Hindlimb muscle (tissue), 1 donor: ENCODE results near the gene CCDC154. TPM values are rescaled to one million over a fixed set of nuclear protein-coding genes. Genes with fewer than 3 reads are reported as not detected.
"Not testable (repeated sequence)": the region's sequence is repeated elsewhere in the genome, so short reads cannot be mapped to it uniquely, and the experiment has no call there.

Source experiments
- DNase-seq: peaks from one replicate; pipeline ENCODE4 v3.0.0-alpha.2; 2013
- polyA plus RNA-seq: library from polyadenylated mRNA; unstranded; fragments of 120-200 nt; gene quantifications from one replicate; pipeline ENCODE4 v1.2.1, GENCODE V29; 2013; ENCODE audit not compliant: insufficient read length

Gene CCDC154
- polyA plus RNA-seq, 1 donor: 2.5 TPM

DNA sequence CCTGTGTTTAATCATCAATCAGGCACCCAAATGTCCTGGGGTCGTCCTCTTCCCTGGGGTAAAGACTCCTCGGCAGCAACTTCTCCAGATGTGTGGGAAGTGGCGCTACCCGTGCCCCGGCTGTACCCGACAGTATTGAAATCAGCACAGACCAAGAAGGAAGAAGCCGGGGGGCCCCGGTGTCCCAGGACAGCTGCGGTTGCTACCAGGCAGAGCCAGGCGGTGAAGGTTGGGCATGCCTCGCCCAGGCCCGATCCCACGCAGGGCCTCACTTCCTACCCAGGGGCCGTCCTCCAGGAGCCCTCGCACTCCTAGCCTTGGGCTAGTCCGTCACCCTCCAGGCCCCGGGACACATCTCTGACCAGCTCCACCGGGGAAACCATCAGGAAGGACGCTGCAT is 9.0 kb upstream of the CCDC154 start:
- no peak for DNase-seq

GRCh38 chr16:1452530-1452929 is 8.2 kb upstream of the CCDC154 start:
- no peak for DNase-seq

DNA sequence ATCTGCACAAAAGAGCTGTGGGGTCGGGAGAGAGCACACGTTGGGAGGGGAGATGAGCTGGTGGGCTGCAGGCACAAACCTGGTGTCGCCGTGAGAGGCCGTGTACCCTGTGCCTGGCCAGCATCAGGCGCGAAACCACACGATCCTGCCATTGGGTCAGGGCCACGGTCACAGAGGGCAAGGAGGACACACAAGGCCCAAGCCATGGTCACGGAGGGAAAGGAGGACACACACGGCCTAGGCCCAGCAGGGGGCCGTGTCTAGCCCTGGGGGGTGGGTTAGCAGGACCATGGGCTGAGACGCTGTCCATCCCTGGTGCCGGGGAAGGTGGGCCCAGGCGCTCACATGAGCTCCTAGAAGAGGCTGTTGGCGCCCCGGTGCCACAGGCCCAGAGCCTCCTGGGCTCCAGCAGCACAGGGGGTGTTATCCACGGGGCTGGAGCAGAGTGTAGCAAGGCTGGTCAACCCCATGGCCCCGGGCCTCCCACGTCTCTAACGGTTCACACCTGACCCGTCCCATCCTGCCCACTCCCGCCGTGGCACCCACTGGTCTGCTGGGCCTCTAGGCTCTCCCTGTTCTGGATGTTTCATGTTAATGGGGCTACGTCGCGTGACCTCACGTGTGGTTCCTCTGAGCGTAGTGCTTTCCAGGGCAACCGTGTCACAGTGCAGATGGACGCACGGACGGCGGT is 7.5 kb upstream of the CCDC154 start:
- DNase-seq: no peak

DNA sequence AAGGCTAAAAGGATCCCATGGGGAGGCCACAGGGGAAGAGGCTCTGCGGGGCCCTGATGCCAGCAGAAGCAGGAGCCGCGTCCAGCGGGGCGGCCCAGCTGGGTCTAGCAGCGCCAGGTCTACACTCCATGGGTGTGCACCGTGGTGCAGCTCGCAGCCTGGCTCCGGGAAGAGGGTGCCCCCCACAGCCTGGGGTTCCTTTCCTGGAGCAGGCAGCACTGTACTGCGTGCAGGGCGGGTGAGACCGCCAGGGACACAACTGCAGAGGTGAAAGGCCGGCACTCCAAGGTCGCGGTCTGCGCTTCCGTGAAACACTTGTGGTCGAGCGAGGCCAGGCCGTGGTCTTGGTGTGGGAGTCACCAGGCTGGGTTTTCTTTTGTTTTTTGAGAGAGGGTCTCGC is 6.5 kb upstream of the CCDC154 start:
- DNase-seq: no peak

DNA sequence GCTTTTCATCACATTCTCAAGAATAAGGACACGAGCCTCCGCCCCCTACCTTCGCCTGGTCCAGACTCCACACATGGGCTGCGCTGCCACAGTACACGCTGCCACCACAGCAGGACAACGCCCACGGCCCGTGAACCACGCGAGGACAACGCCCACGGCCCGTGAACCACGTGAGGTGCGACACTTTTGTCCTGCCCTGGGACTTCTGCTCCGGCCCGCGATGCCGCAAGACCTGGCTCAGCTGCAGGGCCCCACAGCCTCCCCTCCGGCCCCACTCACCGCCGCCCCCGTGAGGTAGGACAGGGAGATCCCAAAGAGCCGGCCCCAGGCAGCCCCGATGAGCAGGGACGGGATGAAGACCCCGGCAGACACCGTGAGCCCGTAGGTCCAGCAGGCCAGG is 5.9 kb upstream of the CCDC154 start:
- DNase-seq: no peak

GRCh38 chr16:1449201-1449788 is 4.9 kb upstream of the CCDC154 start:
- no peak for DNase-seq

DNA sequence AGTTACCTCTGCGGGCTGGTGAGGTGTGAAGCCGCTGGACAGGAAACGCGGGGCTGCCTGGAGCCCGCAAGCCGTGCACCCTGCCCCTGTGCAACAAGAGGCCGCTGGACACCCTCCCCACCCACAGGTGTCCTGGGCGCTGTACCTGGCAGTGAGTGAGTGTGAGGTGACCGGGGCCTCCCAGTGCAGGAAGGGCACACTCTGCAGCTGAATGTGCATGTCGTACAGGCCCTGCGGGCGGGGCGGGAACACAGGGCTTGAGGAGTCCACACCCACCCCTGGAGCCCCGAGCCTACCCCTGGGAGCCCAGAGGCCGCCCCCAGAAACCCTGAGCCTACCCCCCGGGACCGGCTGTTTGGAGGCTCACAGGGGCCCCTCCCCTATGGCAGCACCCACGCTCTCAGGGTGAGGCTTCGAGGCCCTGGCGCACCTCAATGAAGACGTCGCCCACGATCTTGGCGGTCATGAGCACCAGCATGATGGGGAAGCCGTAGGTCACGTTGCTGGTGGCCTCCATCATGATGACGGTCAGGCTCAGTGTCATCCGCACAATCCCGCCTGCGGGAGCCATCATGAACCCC is 4.3 kb upstream of the CCDC154 start:
- no peak for DNase-seq

DNA sequence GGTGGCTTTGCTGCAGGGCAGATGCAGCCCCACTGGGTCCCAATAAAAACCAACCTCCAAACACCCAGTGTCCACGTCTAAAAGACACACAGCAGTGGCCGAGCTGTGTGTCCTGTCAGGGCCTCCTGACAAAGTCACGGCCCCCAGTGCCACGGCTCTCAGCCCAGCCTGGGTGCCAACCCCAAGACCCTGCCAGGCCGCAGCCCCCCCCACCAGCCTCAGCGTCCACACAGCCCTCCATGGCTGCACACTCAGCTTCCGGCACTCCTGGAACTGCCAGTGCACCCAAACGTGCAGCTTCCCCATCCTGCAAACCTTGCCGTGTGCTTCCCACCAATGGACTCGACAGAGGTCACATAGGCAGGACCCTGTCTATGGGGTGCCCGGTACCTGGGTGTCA is 3.6 kb upstream of the CCDC154 start:
- no peak for DNase-seq

DNA sequence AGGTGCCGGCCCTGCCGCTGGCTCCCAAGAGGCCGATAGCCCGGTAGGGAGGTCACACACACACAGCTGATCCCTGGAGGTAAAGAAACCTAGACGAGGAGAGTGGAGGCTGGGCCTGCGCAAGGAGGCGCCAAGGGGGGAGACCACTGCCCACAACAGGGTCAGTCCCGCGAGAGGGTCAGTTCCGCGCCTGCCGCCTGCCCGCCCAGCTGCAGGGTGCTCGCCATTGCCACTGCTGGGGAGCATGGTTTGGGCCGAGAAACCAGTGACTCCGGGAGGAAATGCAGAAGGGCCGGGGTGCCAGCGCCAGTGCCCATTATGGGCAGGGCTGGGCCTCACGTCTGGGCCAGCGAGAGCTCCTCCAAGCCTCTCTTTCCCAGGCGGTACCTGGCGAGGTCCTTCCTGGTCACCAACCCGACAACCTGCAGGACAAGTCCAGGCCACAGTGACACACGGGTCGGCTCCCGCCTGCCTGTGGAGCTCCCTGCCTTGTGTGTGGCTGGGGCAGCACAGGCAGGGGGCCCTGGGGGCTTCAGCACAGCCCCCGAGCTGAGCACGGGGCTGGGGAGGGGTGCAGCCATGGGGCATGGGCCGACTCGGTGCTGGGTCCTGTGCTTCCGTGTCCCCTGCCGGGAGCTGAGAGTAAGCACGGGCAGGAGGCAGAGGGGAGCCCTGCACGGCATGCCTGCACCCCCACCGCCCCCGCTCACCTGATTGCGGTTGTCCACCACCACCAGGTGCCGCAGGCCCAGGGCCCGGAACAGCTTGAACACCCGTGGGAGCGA is 2.1 kb upstream of the CCDC154 start:
- DNase-seq: no peak

GRCh38 chr16:1445518-1446203 is 1.3 kb upstream of the CCDC154 start:
- DNase-seq: no peak

- DNase-seq: no peak
These were observed 568 bp upstream of the CCDC154 start for GRCh38 chr16:1444730-1445517.

- DNase-seq: no peak
These were observed 868 bp downstream of the CCDC154 start for GRCh38 chr16:1443403-1443973.

DNA sequence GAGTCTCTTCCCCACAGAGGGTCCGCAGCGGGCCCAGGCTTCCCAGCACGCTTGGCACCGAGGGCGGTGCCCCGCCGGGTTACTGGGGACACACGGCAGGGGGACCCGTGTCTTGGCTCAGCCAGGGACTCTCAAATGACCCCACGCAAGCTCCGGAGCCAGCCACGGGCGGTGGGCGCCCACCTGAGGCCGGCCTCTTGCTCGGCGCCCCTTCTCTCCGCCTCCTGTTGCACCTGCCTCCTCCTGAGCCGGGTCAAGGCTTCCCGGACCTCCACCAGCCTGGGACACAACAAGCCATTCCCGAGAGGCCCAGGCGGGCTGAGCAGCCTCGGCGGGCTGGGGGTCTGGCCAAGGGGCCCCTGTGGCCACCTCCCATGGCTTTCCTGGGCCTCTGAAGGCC is 1.7 kb downstream of the CCDC154 start:
- no peak for DNase-seq

GRCh38 chr16:1441391-1441829 is 2.9 kb downstream of the CCDC154 start:
- peak; percentile 40 for DNase-seq

- DNase-seq: not testable (repeated sequence)
These were observed 4.7 kb downstream of the CCDC154 start for GRCh38 chr16:1439699-1440074.

DNA sequence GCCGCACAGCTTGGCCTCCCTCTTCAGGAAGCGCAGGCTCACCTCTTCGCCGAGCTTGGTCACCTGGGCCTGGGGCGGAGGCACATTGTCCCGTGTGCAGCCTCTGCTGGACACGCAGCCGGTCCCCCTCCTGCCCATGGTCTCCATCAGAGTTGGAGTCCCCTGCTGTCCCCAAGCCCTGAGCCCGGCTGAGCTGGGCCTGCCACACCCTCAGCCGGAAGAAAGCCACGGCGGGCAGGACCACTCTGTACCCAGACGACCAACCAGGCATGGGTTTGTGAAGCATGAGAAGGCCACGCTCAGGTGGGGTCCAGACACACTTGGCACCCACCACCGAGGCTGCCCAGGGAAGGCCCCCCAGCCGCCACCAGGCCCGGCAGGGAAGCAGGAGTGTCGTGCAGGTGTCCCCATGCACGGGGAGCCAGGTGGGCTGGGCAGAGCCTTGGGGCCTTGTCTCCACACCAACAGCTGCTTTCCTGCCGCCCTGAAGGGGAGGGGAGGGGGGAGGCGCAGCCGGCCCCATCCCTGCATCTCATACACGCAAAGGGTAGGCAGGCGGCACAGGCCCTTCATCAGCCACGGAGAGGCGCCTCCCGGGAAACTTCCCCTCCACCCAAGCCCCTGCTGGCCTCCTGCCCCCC is 5.2 kb downstream of the CCDC154 start:
- no peak for DNase-seq

DNA sequence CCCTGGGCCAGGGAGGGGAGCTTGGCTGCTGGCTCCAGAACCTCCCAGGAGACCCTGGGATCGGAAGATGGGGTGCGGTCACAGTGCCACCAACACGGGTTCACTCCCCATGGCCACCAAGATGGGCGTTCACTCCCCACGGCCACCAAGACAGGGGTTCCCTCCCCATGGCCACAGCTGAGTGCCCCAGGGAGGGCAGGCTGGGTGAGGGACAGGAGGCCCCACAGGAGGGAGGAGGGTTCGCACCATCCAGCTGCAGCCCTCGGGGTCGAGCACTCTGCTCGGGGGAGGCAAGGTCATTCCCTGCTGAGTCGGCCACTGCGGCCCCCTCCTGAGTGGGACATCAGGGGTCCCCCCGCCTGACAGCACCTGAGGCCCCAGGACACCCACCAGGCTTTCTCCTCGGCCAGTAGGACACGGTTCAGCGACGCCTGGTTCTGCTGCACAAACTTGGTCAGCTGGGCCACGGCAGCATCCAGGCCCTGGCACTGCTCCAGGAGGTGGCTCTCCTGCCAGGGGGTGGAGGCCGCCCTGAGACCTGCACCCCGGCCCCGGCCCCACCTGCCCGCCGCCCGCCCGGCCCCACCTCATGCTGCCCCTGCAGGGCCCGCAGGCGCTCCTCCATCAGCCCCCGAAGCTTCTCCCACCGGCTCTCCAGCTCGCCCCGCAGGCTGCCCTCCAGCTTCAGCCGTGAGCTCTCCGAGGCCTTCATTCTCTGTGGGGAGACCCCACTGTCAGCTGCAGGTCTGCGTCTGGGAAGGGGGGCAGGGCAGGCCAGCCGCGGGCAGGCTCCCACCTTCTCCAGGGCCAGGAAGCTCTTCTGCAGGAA is 5.9 kb downstream of the CCDC154 start:
- DNase-seq: no peak

DNA sequence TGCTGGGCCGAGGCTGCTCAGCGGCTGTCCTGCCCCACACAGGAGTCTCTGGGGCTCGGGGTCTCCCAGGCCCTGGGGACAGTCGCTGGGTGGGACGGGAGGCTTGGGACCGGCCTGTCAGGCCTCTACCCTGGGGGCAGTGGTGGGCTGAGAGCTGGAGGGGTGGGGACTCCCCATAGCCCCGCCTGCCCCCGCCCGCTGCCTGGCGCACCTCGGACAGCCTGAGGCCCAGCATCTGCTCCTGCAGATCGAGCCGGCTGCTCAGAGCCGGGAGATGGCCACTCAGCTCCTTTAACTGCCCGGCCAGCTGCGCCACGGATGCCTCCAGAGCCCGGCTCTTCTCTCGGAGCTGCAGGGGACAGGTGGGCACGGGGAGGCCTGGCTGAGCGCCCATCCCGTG is 6.8 kb downstream of the CCDC154 start:
- DNase-seq: no peak

DNA sequence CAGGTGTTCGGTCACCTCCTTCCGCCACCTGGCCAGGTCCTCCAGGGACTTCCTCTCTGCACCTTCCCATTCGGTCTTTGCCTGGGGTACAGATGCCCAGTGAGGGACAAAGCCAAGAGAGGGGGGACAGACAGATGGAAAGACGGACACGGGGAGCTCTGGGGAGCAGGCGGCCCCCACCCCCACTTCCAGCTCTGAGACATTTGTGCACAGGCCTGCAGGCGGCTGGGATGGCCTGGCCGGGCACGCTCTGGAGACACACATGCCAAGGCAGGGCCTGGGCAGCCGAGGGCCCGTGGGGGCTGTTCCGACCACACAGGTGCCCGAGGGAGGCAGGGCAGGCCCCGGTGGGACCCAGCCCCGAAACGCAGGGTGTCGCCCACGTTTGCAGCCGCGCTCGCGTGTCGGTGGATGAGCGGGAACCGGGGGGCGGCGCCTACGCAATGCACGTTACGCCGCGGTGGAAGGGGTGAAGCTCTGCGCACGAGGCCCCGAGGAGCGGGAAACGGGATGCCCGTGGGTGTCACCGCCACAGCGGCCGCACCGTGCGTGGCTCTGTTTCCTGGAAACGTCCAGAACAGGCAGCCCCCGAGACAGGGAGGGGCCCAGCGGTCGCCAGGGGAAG is 7.5 kb downstream of the CCDC154 start:
- DNase-seq: no peak
